ENCODE data around the gene SIM2. TPM values are rescaled to one million over a fixed set of nuclear protein-coding genes. Genes with fewer than 3 reads are reported as not detected.

SIM2 gene
- total RNA-seq, 1 donor from 2014 or later, result 9.2 TPM

GRCh38 chr21:36686955-36687354, 12.0 kb upstream of the SIM2 start:
- Histone ChIP-seq H3K79me2 (ENCODE audit: insufficient read depth, low read length) (no peaks in the 10 kb centered on the region), H3K27ac (ENCODE audit: low read depth, low read length) (no peak overlapping the region), H3K36me3 (ENCODE audit: insufficient read depth, low read length) (no peaks in the 10 kb centered on the region), H3K4me3 (ENCODE audit: insufficient read depth, low read depth, low read length) (no peak overlapping the region), H3K9me3 (ENCODE audit: insufficient read depth, low read depth, low read length) (no peaks in the 10 kb centered on the region), H3K9ac (ENCODE audit: low read length) (no peak overlapping the region), H3K4me2 (ENCODE audit: low read length) (no peak overlapping the region), H2AFZ (ENCODE audit: low read depth, low read length) (no peak overlapping the region), H3K27me3 (ENCODE audit: insufficient read depth, low read length) (peaks cover 77% of the 10 kb centered on the region), H3K4me1 (ENCODE audit: insufficient read depth, low read length) (no peaks in the 10 kb centered on the region), H4K20me1 (ENCODE audit: insufficient read depth, low read length) (no peaks in the 10 kb centered on the region)
- TF ChIP-seq CTCF (IDR thresholded peaks at IDR 0.05; ENCODE audit: insufficient read depth, low read depth, low read length) (no peak), EZH2 (IDR thresholded peaks at IDR 0.05; ENCODE audit: insufficient read depth, low read length) (no peak)
- Mint-ChIP-seq H3K4me3 (ENCODE audit: unreplicated experiment) (no peak overlapping the region), H3K27ac (ENCODE audit: unreplicated experiment) (no peak overlapping the region), H3K36me3 (ENCODE audit: low read depth, unreplicated experiment) (no peaks in the 10 kb centered on the region), H3K27me3 (ENCODE audit: low read depth, unreplicated experiment) (peaks cover 63% of the 10 kb centered on the region), H3K9me3 (ENCODE audit: unreplicated experiment) (peaks cover 9% of the 10 kb centered on the region), H3K4me1 (ENCODE audit: low read depth, unreplicated experiment) (peaks cover 19% of the 10 kb centered on the region)
- FAIRE-seq (no peak), DNase-seq (ENCODE audit: low read depth) (no peak)

- H3K79me2 ChIP-seq (ENCODE audit: insufficient read depth, low read length), result no peaks in the 10 kb centered on the region
- FAIRE-seq, result no peak
- H3K27me3 ChIP-seq (ENCODE audit: insufficient read depth, low read length), result peaks cover 80% of the 10 kb centered on the region
Measured at GRCh38 chr21:36688324-36688723, 10.6 kb upstream of the SIM2 start.

More at GRCh38 chr21:36688324-36688723, 10.6 kb upstream of the SIM2 start:
- no peak overlapping the region for H3K27ac ChIP-seq (ENCODE audit: low read depth, low read length)
- Mint-ChIP-seq H3K27ac (ENCODE audit: unreplicated experiment) (no peak overlapping the region), H3K4me3 (ENCODE audit: unreplicated experiment) (no peak overlapping the region), H3K36me3 (ENCODE audit: low read depth, unreplicated experiment) (no peaks in the 10 kb centered on the region), H3K4me1 (ENCODE audit: low read depth, unreplicated experiment) (peaks cover 19% of the 10 kb centered on the region), H3K9me3 (ENCODE audit: unreplicated experiment) (peaks cover 8% of the 10 kb centered on the region), H3K27me3 (ENCODE audit: low read depth, unreplicated experiment) (peaks cover 62% of the 10 kb centered on the region)
- no peak for DNase-seq (ENCODE audit: low read depth)
- H3K4me3 ChIP-seq (ENCODE audit: insufficient read depth, low read depth, low read length), result no peak overlapping the region
- no peaks in the 10 kb centered on the region for H3K9me3 ChIP-seq (ENCODE audit: insufficient read depth, low read depth, low read length)
- H3K9ac ChIP-seq (ENCODE audit: low read length), result no peak overlapping the region
- no peak for TF ChIP-seq CTCF (IDR thresholded peaks at IDR 0.05; ENCODE audit: insufficient read depth, low read depth, low read length)
- TF ChIP-seq EZH2 (IDR thresholded peaks at IDR 0.05; ENCODE audit: insufficient read depth, low read length), result no peak
- H4K20me1 ChIP-seq (ENCODE audit: insufficient read depth, low read length), result no peaks in the 10 kb centered on the region
- no peaks in the 10 kb centered on the region for H3K36me3 ChIP-seq (ENCODE audit: insufficient read depth, low read length)
- no peaks in the 10 kb centered on the region for H3K4me1 ChIP-seq (ENCODE audit: insufficient read depth, low read length)
- H3K4me2 ChIP-seq (ENCODE audit: low read length), result no peak overlapping the region
- H2AFZ ChIP-seq (ENCODE audit: low read depth, low read length), result no peak overlapping the region

Measured in astrocyte (in vitro differentiated cells and primary cell).